ENCODE data around the gene RFC4. TPM values are rescaled to one million over a fixed set of nuclear protein-coding genes. Genes with fewer than 3 reads are reported as not detected.
A peak's percentile ranks its signal among the peaks of the same experiment; 100 is the strongest.

RFC4 gene
- total and polyA plus RNA-seq, 2 of the 13 experiments (the other 11 are each of a cell fraction or from before 2014, with no cell fraction given): 18.5 to 103 TPM

- no peak for TF ChIP-seq ZBTB34 (CRISPR knock-in tag; IDR thresholded peaks at IDR 0.05)
- peak; percentile 46 for TF ChIP-seq HNF4A (CRISPR knock-in tag; IDR thresholded peaks at IDR 0.05)
- TF ChIP-seq ZBTB38 (CRISPR knock-in tag; IDR thresholded peaks at IDR 0.05): no peak
- TF ChIP-seq SAP130 (CRISPR knock-in tag; IDR thresholded peaks at IDR 0.05; ENCODE audit: low read depth): peak; percentile 62
- peak; percentile 92 for TF ChIP-seq HNF1A (IDR thresholded peaks at IDR 0.05; ENCODE audit: low read depth)
- TF ChIP-seq HNF1A (CRISPR knock-in tag; IDR thresholded peaks at IDR 0.05; ENCODE audit: borderline replicate concordance): peak; percentile 93; the same call in 1 of the 2 replicates
- TF ChIP-seq HNRNPUL1 (IDR thresholded peaks at IDR 0.05; ENCODE audit: low read depth, low read length): peak; percentile 71; the same call in 1 of the 2 replicates
- TF ChIP-seq FOXP1 (IDR thresholded peaks at IDR 0.05): 0 out of 2 replicates have a peak, but pooled peaks have one; percentile 41
- peak; percentile 86 for TF ChIP-seq FOXP1 (CRISPR knock-in tag; IDR thresholded peaks at IDR 0.05)
- 0 out of 4 replicates have a peak, but pooled peaks of 1 of the 2 experiments have one; percentile 19 for TF ChIP-seq NR2F1 (CRISPR knock-in tag; IDR thresholded peaks at IDR 0.05)
- TF ChIP-seq ZNF562 (CRISPR knock-in tag; IDR thresholded peaks at IDR 0.05; ENCODE audit: borderline replicate concordance): no peak
- TF ChIP-seq ARID5B (CRISPR knock-in tag; IDR thresholded peaks at IDR 0.05): peak; percentile 92
- TF ChIP-seq CEBPG (CRISPR knock-in tag; IDR thresholded peaks at IDR 0.05): peak; percentile 92
- TF ChIP-seq FOXO1 (CRISPR knock-in tag; IDR thresholded peaks at IDR 0.05): peak; percentile 25; the same call in 1 of the 2 replicates
- peak; percentile 62 for TF ChIP-seq MAFF (IDR thresholded peaks at IDR 0.05; ENCODE audit: low read depth, low read length)
- peak; percentile 37; the same call in 1 of the 2 replicates for TF ChIP-seq DMAP1 (CRISPR knock-in tag; IDR thresholded peaks at IDR 0.05)
- peak; percentile 75; the same call in 1 of the 2 replicates for TF ChIP-seq GATA4 (IDR thresholded peaks at IDR 0.05; ENCODE audit: borderline replicate concordance, low read depth)
- TF ChIP-seq HDAC1 (CRISPR knock-in tag; IDR thresholded peaks at IDR 0.05): peak; percentile 19; the same call in 1 of the 2 replicates
- peak; percentile 84; the same call in 1 of the 2 replicates for TF ChIP-seq FOXJ3 (CRISPR knock-in tag; IDR thresholded peaks at IDR 0.05; ENCODE audit: borderline replicate concordance)
- TF ChIP-seq RXRB (CRISPR knock-in tag; IDR thresholded peaks at IDR 0.05; ENCODE audit: borderline replicate concordance): peak; percentile 65
These were observed 63.5 kb downstream of the RFC4 start (continued) for GRCh38 chr3:186742618-186743380.

Data from HepG2 (cell line).